K562 (cell line): Measurements from ENCODE around the gene CREB3L1. TPM values are rescaled to one million over a fixed set of nuclear protein-coding genes. Genes with fewer than 3 reads are reported as not detected.

ENCODE experiments used
- AFF4 ChIP-seq: sonication (generic); formaldehyde crosslinking; IDR thresholded peaks from 2 replicates; pipeline ENCODE4 v1.8.0; 2023; ENCODE audit warnings: mild to moderate bottlenecking, missing genetic modification reagents
- BRD4 ChIP-seq: fragments of 200-600 bp; sonication (generic); IDR thresholded peaks from 2 replicates; pipeline ENCODE4 v1.6.1; 2017; ENCODE audit warnings: inconsistent platforms
- CEBPZ ChIP-seq: fragments of 150-350 bp; IDR thresholded peaks from 2 replicates; pipeline ENCODE4 v1.6.1; 2014; ENCODE audit warnings: low read depth, mild to moderate bottlenecking, low read length, borderline replicate concordance
- NONO ChIP-seq, 2 experiments: fragments of 200-400 bp in 1 of 2; fragments of 450-650 bp in 1 of 2; formaldehyde crosslinking in 1 of 2; IDR thresholded peaks; 2 replicates each; pipeline ENCODE4 v1.6.1; 2017; ENCODE audit warnings: low read depth in 2 of 2, mild to moderate bottlenecking in 2 of 2, moderate library complexity in 2 of 2, low read length in 1 of 2
- RCOR1 ChIP-seq, 2 experiments: IDR thresholded peaks; 2 replicates each; pipeline ENCODE4 v1.6.1; 2012; ENCODE audit warnings: low read depth in 2 of 2, low read length in 2 of 2, borderline replicate concordance in 1 of 2, improper control_type of control experiment in 1 of 2
- SMARCB1 ChIP-seq: IDR thresholded peaks from 2 replicates; pipeline ENCODE4 v1.6.1; 2011; ENCODE audit warnings: improper control_type of control experiment, low read depth; ENCODE audit not compliant: insufficient read length
- TFAM ChIP-seq: fragments of 250-450 bp; sonication (Bioruptor Pico); conservative IDR thresholded peaks from 2 replicates; pipeline ENCODE4 v1.5.0; 2021; ENCODE audit warnings: mild to moderate bottlenecking, moderate library complexity
- ZBED1 ChIP-seq: IDR thresholded peaks from 2 replicates; pipeline ENCODE4 v1.6.1; 2014
- polyA plus RNA-seq, 8 experiments: library from polyadenylated mRNA; depleted of rRNA in 4 of 8; stranded (reverse) in 5 of 8; unstranded in 3 of 8; fragments of >200 nt; fragmentation: Nextera tagmentation in 2 of 8; fragmentation: Illumina TruSeq in 1 of 8; extraction: Ambion mirVana in 2 of 8; extraction: Trizol in 1 of 8; gene quantifications; 2 replicates each; pipeline versions ENCODE4 v1.2.1 to v1.2.3, GENCODE V29; 2011 to 2014; ENCODE audit warnings: inconsistent platforms in 1 of 8, missing spikeins in 1 of 8
- total RNA-seq, 7 experiments: library from RNA; depleted of rRNA in 6 of 7; stranded (reverse); fragments of >200 nt in 6 of 7; fragmentation: Illumina TruSeq in 2 of 7; extraction: Trizol in 2 of 7; gene quantifications; 2 replicates each; pipeline versions ENCODE4 v1.2.1 to v1.2.3, GENCODE V29; 2011 to 2021; ENCODE audit warnings: low replicate concordance in 1 of 7
- TF ChIP-seq, protein P1 (sequence below): fragments of 450-650 bp; formaldehyde crosslinking; IDR thresholded peaks from 2 replicates; pipeline ENCODE4 v1.4.0; 2022; ENCODE audit warnings: missing genetic modification characterization
- TF ChIP-seq, protein P2 (sequence below), 2 experiments: fragments of 450-650 bp; conservative IDR thresholded peaks; 2 replicates each; pipeline ENCODE4 v1.6.1; 2017; ENCODE audit warnings: mild to moderate bottlenecking in 2 of 2, moderate library complexity in 2 of 2

Gene CREB3L1
- total and polyA plus RNA-seq, 9 of the 15 experiments (the other 6 are each of a cell fraction or from before 2014, with no cell fraction given): 1.2 to 27.6 (median 3.7) TPM

DNA sequence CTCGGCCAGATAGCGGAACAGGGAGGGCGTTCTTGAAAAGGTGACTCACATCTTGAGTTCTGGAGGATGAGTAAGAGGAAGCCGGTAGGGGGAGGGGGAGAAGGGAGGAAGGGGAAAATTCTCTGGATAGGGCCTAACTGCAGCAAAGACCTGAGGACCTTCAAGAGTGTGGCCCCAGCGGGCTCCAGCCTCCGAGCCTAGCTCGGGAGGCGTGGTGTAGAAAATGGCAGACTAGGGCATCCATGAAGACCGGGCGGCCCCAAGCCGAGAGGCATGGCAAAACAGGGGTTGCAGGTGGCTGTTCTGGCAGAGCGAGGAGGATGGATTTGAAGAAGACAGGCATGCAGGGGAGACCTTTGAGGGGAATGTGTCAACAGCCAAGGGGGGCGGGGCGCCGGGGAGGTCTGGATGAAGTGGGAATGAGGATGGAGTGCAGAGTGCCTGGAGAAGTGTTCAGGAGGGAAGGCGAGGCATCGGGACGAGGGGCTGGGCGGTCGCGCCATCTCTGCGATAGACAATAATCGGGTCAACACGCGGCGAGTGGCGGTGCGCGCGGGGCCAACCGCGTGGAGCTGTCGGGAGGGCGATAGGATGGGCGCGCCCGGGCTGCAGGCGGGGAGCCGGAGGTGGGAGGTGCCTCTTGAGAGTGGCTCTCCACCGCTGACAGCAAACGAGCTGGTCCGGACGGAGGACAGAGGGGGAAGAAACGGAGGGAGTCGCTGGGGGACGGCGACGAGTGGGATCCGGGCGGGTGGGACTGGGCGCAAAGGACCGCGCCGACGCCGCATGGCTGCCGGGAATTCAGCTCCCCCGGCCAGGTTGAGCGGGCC, 40.0 kb upstream of the CREB3L1 start (continued):
- TF ChIP-seq AFF4 (CRISPR knock-in tag) (0 out of 2 replicates have a peak, but pooled peaks have one; percentile 28), NONO (IDR thresholded peaks at IDR 0.05; ENCODE audit: low read depth in 2 of 2, low read length in 1 of 2) (no peak; a peak in 1 of 4 replicates), RCOR1 (IDR thresholded peaks at IDR 0.05; ENCODE audit: borderline replicate concordance in 1 of 2, low read depth in 2 of 2, low read length in 2 of 2) (peak; percentile 18 to 88; a peak in 2 of 4 replicates), CEBPZ (no peak), TFAM (CRISPR knock-in tag) (no peak), SMARCB1 (no peak), ZBED1 (peak; percentile 88; the same call in 1 of the 2 replicates), BRD4 (peak; percentile 89)
- TF ChIP-seq, protein P1, sequence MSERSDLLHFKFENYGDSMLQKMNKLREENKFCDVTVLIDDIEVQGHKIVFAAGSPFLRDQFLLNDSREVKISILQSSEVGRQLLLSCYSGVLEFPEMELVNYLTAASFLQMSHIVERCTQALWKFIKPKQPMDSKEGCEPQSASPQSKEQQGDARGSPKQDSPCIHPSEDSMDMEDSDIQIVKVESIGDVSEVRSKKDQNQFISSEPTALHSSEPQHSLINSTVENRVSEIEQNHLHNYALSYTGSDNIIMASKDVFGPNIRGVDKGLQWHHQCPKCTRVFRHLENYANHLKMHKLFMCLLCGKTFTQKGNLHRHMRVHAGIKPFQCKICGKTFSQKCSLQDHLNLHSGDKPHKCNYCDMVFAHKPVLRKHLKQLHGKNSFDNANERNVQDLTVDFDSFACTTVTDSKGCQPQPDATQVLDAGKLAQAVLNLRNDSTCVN: no peak
- TF ChIP-seq, protein P2, sequence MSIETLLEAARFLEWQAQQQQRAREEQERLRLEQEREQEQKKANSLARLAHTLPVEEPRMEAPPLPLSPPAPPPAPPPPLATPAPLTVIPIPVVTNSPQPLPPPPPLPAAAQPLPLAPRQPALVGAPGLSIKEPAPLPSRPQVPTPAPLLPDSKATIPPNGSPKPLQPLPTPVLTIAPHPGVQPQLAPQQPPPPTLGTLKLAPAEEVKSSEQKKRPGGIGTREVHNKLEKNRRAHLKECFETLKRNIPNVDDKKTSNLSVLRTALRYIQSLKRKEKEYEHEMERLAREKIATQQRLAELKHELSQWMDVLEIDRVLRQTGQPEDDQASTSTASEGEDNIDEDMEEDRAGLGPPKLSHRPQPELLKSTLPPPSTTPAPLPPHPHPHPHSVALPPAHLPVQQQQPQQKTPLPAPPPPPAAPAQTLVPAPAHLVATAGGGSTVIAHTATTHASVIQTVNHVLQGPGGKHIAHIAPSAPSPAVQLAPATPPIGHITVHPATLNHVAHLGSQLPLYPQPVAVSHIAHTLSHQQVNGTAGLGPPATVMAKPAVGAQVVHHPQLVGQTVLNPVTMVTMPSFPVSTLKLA (conservative IDR thresholded peaks at IDR 0.05): peak; percentile 89 to 95
